ENCODE data around the gene ATF7IP2. TPM values are rescaled to one million over a fixed set of nuclear protein-coding genes. Genes with fewer than 3 reads are reported as not detected.
"Not testable (repeated sequence)": the region's sequence is repeated elsewhere in the genome, so short reads cannot be mapped to it uniquely, and the experiment has no call there.

Gene ATF7IP2
- polyA plus RNA-seq, 1 experiment = 6.3 TPM

GRCh38 chr16:10428433-10429168 is 42.7 kb downstream of the ATF7IP2 start:
- Histone ChIP-seq H3K27ac (ENCODE audit: low read depth, low read length) (no peak overlapping the region), H3K4me3 (ENCODE audit: low read depth, low read length) (no peak overlapping the region), H3K9me3 (ENCODE audit: control insufficient read depth, insufficient read depth, low read length) (no peaks in the 10 kb centered on the region), H3K27me3 (ENCODE audit: control insufficient read depth, insufficient read depth, low read length) (no peaks in the 10 kb centered on the region)
- no peak for TF ChIP-seq CTCF (IDR thresholded peaks at IDR 0.05; ENCODE audit: low read depth, low read length)
- ChIA-PET POLR2A (no interaction called here), CTCF (no interaction called here)
- DNase-seq (ENCODE audit: low read depth, low spot score) = no peak

GRCh38 chr16:10429299-10429969 is 43.6 kb downstream of the ATF7IP2 start:
- H3K9me3 ChIP-seq (ENCODE audit: control insufficient read depth, insufficient read depth, low read length); H3K4me3 ChIP-seq (ENCODE audit: low read depth, low read length); H3K27me3 ChIP-seq (ENCODE audit: control insufficient read depth, insufficient read depth, low read length); H3K27ac ChIP-seq (ENCODE audit: low read depth, low read length); POLR2A ChIA-PET; DNase-seq (ENCODE audit: low read depth, low spot score); CTCF ChIA-PET: not testable (repeated sequence)

GRCh38 chr16:10441726-10442125 is 55.9 kb downstream of the ATF7IP2 start:
- CTCF ChIA-PET = no interaction called here

GRCh38 chr16:10447289-10447688 is 61.4 kb downstream of the ATF7IP2 start:
- ChIA-PET CTCF (no interaction called here), POLR2A (no interaction called here)
- H3K27me3 ChIP-seq (ENCODE audit: control insufficient read depth, insufficient read depth, low read length) = no peaks in the 10 kb centered on the region
- H3K27ac ChIP-seq (ENCODE audit: low read depth, low read length) = no peak overlapping the region
- H3K9me3 ChIP-seq (ENCODE audit: control insufficient read depth, insufficient read depth, low read length) = peaks cover 10% of the 10 kb centered on the region
- no peak for DNase-seq (ENCODE audit: low read depth, low spot score)
- TF ChIP-seq CTCF (IDR thresholded peaks at IDR 0.05; ENCODE audit: low read depth, low read length) = no peak
- no peak overlapping the region for H3K4me3 ChIP-seq (ENCODE audit: low read depth, low read length)

More at GRCh38 chr16:10441726-10442125, 55.9 kb downstream of the ATF7IP2 start:
- Histone ChIP-seq H3K27ac (ENCODE audit: low read depth, low read length) (no peak overlapping the region), H3K27me3 (ENCODE audit: control insufficient read depth, insufficient read depth, low read length) (no peaks in the 10 kb centered on the region), H3K9me3 (ENCODE audit: control insufficient read depth, insufficient read depth, low read length) (peaks cover 2% of the 10 kb centered on the region; the same call in 1 of the 2 replicates), H3K4me3 (ENCODE audit: low read depth, low read length) (no peak overlapping the region)
- no peak for TF ChIP-seq CTCF (IDR thresholded peaks at IDR 0.05; ENCODE audit: low read depth, low read length)
- no peak for DNase-seq (ENCODE audit: low read depth, low spot score)
- POLR2A ChIA-PET = no interaction called here

- H3K4me3 ChIP-seq (ENCODE audit: low read depth, low read length); DNase-seq (ENCODE audit: low read depth, low spot score); H3K27me3 ChIP-seq (ENCODE audit: control insufficient read depth, insufficient read depth, low read length); H3K9me3 ChIP-seq (ENCODE audit: control insufficient read depth, insufficient read depth, low read length); CTCF ChIA-PET; H3K27ac ChIP-seq (ENCODE audit: low read depth, low read length): not testable (repeated sequence)
- POLR2A ChIA-PET = interaction anchor here (0.6 kb wide), 1 partner anchor 41 kb away, joined by 5 read pairs; no protein-coding TSS in a partner anchor
Measured at GRCh38 chr16:10452208-10453158, 66.6 kb downstream of the ATF7IP2 start.
